GM12864 (cell line): ENCODE measurements around the gene HKDC1.
A peak's percentile ranks its signal among the peaks of the same experiment; 100 is the strongest.

Experiments used
- DNase-seq: peaks from one replicate; pipeline ENCODE4 v3.0.0-alpha.2; 2011; ENCODE audit warnings: low read depth
- H3K4me3 ChIP-seq: 2 replicates; pipeline ENCODE4 v1.5.1; 2011; ENCODE audit warnings: mild to moderate bottlenecking, low read depth, low read length, control low read depth
- TF ChIP-seq, protein P1 (sequence below): IDR thresholded peaks from 2 replicates; pipeline ENCODE4 v1.5.1; 2011; ENCODE audit warnings: low read depth, mild to moderate bottlenecking, moderate library complexity, low read length, control low read depth, inconsistent platforms; ENCODE audit errors: missing control alignments

Gene HKDC1

GRCh38 chr10:69216577-69217118, 3.5 kb upstream of the HKDC1 start:
- no peak overlapping the region for H3K4me3 ChIP-seq
- no peak for DNase-seq
- TF ChIP-seq, protein P1, sequence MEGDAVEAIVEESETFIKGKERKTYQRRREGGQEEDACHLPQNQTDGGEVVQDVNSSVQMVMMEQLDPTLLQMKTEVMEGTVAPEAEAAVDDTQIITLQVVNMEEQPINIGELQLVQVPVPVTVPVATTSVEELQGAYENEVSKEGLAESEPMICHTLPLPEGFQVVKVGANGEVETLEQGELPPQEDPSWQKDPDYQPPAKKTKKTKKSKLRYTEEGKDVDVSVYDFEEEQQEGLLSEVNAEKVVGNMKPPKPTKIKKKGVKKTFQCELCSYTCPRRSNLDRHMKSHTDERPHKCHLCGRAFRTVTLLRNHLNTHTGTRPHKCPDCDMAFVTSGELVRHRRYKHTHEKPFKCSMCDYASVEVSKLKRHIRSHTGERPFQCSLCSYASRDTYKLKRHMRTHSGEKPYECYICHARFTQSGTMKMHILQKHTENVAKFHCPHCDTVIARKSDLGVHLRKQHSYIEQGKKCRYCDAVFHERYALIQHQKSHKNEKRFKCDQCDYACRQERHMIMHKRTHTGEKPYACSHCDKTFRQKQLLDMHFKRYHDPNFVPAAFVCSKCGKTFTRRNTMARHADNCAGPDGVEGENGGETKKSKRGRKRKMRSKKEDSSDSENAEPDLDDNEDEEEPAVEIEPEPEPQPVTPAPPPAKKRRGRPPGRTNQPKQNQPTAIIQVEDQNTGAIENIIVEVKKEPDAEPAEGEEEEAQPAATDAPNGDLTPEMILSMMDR = no peak

DNA sequence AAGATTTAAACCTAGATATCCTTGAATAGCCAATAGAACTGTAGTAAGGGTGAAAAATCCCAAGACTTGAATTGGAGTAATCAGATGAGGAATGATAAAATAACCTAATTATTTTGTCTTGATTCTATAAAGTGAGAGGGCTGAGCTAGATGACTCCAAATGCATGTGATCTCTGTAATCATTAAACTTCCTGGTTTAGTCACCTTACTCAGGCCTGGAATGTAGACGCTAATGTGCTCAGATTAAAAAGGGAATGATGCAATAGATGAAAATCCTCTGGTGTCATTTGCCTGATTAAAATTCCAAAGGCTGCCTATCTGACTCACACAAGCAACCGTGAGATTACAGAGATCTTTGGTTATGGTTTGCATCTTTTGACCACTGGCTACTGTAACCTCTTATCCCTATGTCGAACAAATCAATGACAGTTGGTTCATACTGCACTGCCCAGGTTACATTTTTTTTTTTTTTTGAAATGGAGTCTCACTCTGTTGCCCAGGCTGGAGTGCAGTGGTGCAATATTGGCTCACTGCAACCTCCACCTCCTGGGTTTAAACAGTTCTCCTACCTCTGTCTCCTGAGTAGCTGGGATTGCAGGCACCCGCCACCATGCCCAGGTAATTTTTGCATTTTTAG, 2.9 kb upstream of the HKDC1 start:
- TF ChIP-seq, protein P1 = no peak
- H3K4me3 ChIP-seq = no peak overlapping the region
- DNase-seq = no peak

DNA sequence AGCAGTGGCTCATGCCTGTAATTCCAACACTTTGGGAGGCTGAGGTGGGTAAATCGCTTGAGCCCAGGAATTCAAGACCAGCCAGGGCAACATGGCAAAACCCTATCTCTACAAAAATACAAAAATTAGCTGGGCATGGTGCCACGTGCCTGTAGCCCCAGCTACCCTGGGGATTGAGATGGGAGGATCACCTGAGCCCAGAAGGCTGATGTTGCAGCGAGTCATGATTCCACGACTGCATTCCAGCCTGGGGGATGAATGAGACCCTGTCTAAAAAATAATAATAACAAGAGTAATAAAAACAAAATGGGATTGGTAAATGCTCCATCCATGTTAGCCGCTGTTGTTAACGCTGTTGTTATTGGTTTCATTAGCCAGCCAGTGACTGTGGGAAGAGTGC, 1.3 kb upstream of the HKDC1 start:
- DNase-seq = no peak
- H3K4me3 ChIP-seq = no peak overlapping the region
- TF ChIP-seq, protein P1 = no peak

DNA sequence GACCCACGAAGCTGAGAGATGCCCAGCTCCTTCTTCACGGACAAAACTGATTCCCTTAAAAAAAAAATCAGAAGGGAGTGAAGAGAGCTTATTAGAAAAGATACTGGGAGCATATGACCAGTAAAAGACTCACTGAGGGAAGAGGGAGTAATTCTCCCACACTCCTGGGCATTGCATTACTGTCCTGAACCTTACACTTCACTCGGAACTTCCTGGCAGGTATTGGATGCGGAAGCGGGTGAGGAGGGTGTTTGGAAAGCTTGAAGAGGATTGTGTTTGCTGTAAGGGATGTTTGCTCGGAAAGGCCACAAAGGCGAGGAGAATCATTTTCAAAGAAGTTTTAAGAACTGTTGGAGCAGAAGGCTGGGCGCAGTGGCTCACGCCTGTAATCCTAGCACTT, 375 bp downstream of the HKDC1 start:
- no peak overlapping the region for H3K4me3 ChIP-seq
- DNase-seq = no peak
- TF ChIP-seq, protein P1 = no peak

DNA sequence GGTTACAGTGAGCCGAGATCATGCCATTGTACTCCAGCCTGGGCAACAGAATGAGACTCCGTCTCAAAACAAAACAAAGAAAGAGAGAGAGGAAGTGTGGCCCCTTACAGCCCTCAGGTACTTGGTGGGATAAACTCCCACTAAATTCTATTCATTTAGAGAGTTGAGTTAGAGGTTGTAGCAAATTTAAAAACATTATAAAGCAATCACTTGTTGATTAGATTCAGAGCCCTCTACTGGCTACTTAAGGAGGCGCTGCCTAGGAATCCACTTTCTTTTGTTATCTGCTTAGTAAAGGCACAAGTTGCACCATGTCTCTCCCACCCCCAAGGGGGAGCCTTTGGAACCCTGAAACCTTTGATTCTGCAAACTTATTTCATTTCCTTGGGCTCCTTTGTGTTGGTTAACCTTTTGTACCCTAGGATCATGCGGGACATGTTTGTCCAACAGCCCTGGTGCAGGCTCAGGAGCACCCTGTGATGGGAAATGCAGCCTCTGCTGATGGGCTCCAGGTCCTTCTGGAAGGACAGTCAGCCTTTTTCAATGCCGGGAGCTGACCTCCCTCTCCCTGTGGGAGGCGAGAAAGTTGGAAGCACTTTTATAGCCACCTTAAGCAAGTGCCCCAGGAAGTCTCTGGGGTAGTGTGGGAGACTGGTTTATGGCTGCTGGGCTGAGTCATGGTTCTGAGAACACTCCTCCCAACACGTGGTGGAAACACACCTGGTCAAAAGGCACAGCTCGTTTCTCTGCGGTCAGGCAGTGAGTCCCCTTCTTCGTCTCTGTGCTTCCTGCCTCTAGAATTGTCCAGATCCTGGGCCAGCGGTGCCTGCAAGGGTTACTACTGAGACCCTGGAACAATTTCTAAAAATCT, 2.3 kb downstream of the HKDC1 start:
- H3K4me3 ChIP-seq = peak overlapping the region; percentile 21; the same call in 1 of the 2 replicates
- TF ChIP-seq, protein P1 = peak; percentile 77
- DNase-seq = peak; percentile 91

- no peak overlapping the region for H3K4me3 ChIP-seq
- TF ChIP-seq, protein P1 = no peak
- DNase-seq = no peak
These were observed 2.9 kb downstream of the HKDC1 start for GRCh38 chr10:69223028-69223342.
